ENCODE data around the gene UBE2Z. TPM values are rescaled to one million over a fixed set of nuclear protein-coding genes. Genes with fewer than 3 reads are reported as not detected.

UBE2Z gene
- total and polyA plus RNA-seq, 2 of the 13 experiments (the other 11 are each of a cell fraction or from before 2014, with no cell fraction given): 63.2 to 122 TPM

- TF ChIP-seq GABPB1 (CRISPR knock-in tag; IDR thresholded peaks at IDR 0.05): no peak
- TF ChIP-seq TEAD3 (CRISPR knock-in tag; optimal IDR thresholded peaks at IDR 0.05; ENCODE audit: borderline replicate concordance): no peak
- no peak for TF ChIP-seq PAWR (CRISPR knock-in tag; IDR thresholded peaks at IDR 0.05; ENCODE audit: borderline replicate concordance)
- TF ChIP-seq GLMP (CRISPR knock-in tag; IDR thresholded peaks at IDR 0.05; ENCODE audit: borderline replicate concordance): no peak
- no peak for TF ChIP-seq ZNF3 (CRISPR knock-in tag; IDR thresholded peaks at IDR 0.05)
- no peak for TF ChIP-seq CTCF (CRISPR knock-in tag; IDR thresholded peaks at IDR 0.05)
These were observed 20.9 kb downstream of the UBE2Z start (continued) for GRCh38 chr17:48928876-48929811.

DNA sequence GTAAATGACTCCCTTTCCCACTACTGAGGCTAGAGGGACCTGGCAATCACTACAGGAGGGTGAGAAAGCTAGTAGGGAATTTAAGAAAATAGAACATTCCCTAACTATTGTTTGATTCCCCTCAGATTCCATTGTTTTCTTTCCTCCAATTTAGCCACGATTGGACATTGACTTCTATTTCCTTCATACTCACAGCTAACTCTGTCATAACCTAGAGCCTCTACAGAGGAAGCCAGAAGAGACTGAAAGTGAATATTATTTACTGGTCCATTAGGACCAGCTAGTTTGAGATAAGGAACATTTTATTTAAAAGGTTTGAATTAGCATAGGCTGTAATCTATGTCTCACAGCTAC is 21.6 kb downstream of the UBE2Z start:
- intact Hi-C loops (cut with micrococcal nuclease; ENCODE audit: unreplicated experiment) (no loop called here), in situ Hi-C loops (cut with HindIII; ENCODE audit: extremely low pct_ligation_motif_present, low pct_unique_long_range_greater_than_20kb) (no loop called here)
- Histone ChIP-seq H3K9ac (ENCODE audit: insufficient read depth, low read depth, low read length) (no peak overlapping the region), H3K4me2 (ENCODE audit: low read depth, low read length) (no peak overlapping the region), H3K36me3 (replicated peaks in 1 of 2; ENCODE audit: control insufficient read depth in 1 of 2, insufficient read depth in 2 of 2, low read length in 2 of 2) (peaks cover 44 to 91% of the 10 kb centered on the region in 2 experiments), H2AFZ (ENCODE audit: low read length) (no peak overlapping the region), H4K20me1 (ENCODE audit: insufficient read depth, low read length) (no peaks in the 10 kb centered on the region), H3K4me3 (replicated peaks in 1 of 3; ENCODE audit: insufficient read depth in 1 of 3, low read depth in 2 of 3, low read length in 3 of 3) (no peak overlapping the region), H3K27me3 (ENCODE audit: control insufficient read depth in 1 of 2, insufficient read depth in 2 of 2, low read length in 2 of 2) (no peaks in the 10 kb centered on the region), H3K4me1 (ENCODE audit: insufficient read depth, low read length) (peaks cover 21% of the 10 kb centered on the region), H3K79me2 (ENCODE audit: insufficient read depth, low read length) (no peaks in the 10 kb centered on the region), H3K27ac (ENCODE audit: extremely low read length, insufficient read depth, low read length) (peak overlapping the region; percentile 68), H3K9me3 (ENCODE audit: low read length) (no peaks in the 10 kb centered on the region)
- DNase-seq (ENCODE audit: low spot score): no peak
- FAIRE-seq: no peak
- ChIA-PET CTCF (ENCODE audit: low intra/inter-chr PET ratio, low total read pairs) (interaction anchor here (1.9 kb wide), 1 partner anchor 102 kb away, joined by 6 read pairs; no protein-coding TSS in a partner anchor), POLR2A (interaction anchor here (0.7 to 3.6 kb wide), 12 partner anchors 10 to 106 kb away, joined by 3 to 28 read pairs (median 9); partner anchors contain the start of genes ATP5MC1, IGF2BP1, SNF8 and UBE2Z)
- TF ChIP-seq PBX2 (CRISPR knock-in tag; IDR thresholded peaks at IDR 0.05) (no peak), PHF21A (CRISPR knock-in tag; IDR thresholded peaks at IDR 0.05) (0 out of 2 replicates have a peak, but pooled peaks have one; percentile 22), RBM22 (optimal IDR thresholded peaks at IDR 0.05; ENCODE audit: low read length) (peak; percentile 44), NCOA2 (CRISPR knock-in tag; IDR thresholded peaks at IDR 0.05) (peak; percentile 5; the same call in 1 of the 2 replicates), POLR2AphosphoS5 (IDR thresholded peaks at IDR 0.05; ENCODE audit: low read depth, low read length) (peak; percentile 28; the same call in 1 of the 2 replicates)
- ATAC-seq: no peak
- WGBS (ENCODE audit: low lambda C conversion rate): 87% methylated on average over 1 of the region's 1 CpG
- no TSS peak for BruUV-seq (replicated peaks)

Measured in HepG2 (cell line).